NCI-H2196 (cell line): ENCODE results near the gene SLC25A1.
"Not testable (repeated sequence)": the region's sequence is repeated elsewhere in the genome, so short reads cannot be mapped to it uniquely, and the experiment has no call there.

Experiments
- DNase-seq: peaks from one replicate; lab custom pipeline; 2025; ENCODE audit not compliant: unreplicated experiment; lab: John Stamatoyannopoulos, UW

SLC25A1 gene

DNA sequence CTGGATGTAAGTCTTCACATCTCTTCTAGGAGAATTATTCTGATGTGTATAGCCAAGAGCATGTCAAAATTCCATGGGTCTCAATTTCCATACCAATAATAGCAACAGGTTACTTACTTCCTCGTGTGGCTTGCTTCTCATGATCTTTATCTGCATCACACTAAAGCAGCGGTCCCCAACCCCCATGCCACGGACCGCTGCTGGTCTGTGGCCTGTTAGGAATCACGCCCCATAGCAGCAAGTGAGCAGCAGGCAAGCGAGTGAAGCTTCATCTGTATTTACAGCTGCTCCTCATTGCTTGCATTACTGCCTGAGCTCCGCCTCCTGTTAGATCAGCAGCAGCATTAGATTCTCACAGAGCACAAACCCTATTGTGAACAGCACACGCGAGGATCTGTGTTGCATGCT is 28.9 kb upstream of the SLC25A1 start:
- no peak for DNase-seq

DNA sequence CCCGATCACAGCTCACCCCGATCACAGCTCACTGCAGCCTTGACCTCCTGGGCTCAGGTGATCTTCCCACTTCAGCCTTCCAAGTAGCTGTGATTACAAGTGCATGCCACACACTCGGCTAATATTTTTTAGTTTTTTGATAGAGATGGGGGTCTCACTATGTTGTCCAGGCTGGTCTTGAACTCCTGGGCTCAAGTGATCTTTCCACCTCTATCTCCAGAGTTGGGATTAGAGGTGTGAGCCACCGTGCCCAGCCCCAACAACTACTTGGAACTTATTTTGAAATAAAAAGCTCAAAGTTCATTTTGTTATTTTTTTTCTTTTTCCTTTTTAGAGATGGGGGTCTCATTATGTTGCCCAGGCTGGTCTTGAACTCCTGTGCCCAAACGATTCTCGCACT is 27.8 kb upstream of the SLC25A1 start:
- no peak for DNase-seq

- no peak for DNase-seq
These were observed 26.1 kb upstream of the SLC25A1 start for GRCh38 chr22:19204640-19205039.

DNA sequence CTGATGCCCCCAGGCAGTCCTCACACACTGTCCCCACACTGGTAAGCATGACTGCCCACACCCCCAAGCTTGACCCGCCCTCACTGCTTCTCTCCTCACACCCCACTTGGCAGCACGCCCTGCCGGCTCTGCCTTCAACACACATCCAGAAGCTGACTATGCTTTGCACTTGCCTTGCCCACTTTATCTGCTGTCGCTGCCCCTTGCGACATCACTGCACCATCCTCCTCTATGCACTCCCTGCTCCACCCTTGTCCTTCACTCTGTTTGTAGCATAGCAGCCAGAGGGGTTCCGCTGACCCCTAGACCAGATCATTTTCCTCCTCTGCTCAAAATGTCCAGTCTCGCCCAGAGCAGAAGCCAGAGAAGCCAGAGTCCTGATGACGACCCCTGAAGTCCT is 25.3 kb upstream of the SLC25A1 start:
- no peak for DNase-seq

- not testable (repeated sequence) for DNase-seq
These were observed 24.3 kb upstream of the SLC25A1 start for GRCh38 chr22:19202799-19203186.

DNA sequence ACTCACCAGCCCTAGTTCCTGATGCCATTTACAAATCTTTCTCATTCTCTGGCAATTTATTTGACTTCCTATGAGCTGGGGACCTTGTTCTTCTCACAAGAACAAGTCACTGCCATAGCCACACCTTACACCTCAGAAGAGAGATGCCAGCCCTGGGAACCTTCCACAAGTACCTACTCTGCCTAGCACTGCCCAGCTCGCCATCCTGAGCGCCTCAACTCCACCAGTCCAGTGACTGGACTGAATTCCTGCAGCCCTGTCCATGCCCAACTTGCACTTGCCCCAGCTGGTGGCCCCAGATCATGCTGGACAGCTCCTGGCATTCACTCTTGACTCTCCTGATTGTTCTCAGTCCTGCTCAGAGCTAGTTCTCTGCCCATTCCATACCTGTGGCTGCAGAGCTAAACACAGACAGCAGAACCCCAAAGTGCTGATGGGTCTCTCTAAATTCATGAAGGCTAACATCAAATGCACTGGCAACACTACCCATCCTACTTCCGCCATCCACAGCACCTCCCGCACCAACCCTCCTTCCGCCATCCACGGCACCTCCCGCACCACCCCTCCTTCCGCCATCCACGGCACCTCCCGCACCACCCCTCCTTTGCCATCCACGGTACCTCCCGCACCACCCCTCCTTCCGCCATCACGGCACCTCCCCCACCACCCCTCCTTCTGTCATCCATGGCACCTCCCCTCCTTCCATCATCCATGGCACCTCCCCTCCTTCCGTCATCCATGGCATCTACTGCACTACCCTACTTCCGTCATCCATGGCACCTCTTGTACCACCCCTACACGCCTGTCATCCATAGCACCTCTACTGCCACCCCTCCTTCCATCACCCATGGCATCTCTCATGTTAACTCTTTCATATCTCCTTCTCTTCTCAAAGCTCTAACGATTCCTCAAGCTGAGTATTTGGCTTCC is 23.6 kb upstream of the SLC25A1 start:
- DNase-seq: no peak

GRCh38 chr22:19201130-19201868 is 22.8 kb upstream of the SLC25A1 start:
- no peak for DNase-seq

DNA sequence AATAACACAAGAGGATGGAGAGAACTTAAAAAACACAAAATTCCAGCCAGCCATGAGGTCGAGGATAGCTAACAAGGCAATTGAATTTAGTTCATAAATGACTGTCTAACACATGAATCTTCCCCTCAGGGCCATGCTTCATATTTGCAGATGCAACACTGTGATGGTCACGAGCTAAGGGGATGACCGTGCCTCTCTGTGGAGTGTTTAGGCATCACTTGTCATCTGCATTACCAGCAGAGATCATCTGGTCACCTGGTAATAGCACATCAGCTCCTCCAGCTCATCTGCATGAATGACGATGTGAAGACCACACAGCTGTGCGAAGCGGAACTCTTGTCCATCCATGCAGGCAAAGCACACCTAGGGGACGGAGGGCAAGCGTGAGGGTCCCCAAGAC is 20.9 kb upstream of the SLC25A1 start:
- DNase-seq: no peak

DNA sequence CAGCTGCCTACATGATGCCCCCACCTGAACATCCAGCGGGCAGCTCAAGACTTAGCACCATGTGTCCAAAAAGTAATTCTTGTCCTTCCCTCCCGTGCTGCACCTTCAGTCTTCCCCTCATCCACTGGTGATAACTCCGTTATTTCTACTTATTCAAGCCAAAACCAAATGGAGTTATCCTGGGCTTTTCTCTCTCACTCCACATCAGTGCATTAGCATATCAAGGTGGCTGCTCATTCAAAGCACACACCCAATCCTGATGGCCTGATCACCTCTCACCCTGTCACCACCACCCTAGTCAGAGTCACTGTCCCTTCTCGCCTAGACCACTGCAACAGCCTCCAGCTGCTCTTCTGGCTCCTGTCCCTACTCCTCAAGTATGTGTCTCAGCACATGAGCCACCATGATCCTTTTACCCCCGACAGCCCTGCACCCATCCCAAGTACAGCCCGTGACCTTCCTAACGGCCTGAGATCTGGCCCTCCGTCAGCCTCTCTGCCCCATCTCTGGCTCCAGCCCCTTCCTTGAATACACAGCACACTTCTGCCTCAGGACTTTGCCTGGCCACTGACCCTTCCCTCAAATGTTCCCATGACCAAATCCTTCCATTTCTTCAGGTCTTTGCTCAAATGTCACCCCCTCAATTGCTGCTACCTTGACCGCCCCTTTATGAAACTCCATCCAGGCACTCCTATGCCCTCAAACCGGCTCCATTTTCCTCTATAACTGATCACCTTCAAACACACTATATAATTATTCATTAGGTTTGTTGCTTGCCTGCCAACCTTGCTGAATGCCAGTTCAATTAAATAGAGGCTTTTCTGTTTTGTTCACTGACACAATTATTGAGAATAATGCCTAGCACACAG is 19.7 kb upstream of the SLC25A1 start:
- DNase-seq: no peak

DNA sequence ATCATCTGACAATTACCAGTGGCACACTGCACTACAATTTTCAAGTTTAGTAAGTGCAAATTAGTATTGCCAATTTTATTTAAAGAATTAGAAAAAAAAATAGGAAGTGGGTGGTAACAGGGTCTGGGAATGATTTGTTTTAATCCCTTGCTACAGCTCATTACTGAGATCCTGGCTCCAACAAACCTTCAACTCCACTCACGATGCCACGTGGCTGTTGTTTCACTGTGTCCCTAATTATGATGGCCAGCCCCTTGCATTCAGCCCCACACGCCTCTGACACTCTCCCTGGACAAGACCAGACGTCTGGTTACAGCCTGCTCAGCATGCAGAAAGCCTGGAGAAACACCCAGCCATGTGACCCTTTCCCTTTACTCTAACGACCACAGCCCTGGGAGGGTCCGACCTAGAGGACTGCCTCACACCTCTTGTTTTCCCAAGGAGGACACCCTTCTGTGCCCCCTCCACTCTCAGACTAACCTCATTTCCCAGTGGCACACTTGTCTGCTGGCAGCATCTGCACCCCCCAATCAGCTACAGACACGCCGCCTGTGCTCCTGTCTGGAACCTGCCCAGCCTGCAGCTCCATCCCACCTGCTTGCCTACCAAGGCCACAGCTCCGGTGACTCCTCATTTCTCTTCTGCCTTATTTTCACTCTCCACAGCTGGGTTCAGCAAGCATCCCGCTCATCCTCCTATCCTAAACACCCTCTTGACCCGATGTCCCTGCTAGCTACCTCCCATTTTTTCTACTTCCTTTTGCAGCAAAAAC is 18.5 kb upstream of the SLC25A1 start:
- DNase-seq: no peak

DNA sequence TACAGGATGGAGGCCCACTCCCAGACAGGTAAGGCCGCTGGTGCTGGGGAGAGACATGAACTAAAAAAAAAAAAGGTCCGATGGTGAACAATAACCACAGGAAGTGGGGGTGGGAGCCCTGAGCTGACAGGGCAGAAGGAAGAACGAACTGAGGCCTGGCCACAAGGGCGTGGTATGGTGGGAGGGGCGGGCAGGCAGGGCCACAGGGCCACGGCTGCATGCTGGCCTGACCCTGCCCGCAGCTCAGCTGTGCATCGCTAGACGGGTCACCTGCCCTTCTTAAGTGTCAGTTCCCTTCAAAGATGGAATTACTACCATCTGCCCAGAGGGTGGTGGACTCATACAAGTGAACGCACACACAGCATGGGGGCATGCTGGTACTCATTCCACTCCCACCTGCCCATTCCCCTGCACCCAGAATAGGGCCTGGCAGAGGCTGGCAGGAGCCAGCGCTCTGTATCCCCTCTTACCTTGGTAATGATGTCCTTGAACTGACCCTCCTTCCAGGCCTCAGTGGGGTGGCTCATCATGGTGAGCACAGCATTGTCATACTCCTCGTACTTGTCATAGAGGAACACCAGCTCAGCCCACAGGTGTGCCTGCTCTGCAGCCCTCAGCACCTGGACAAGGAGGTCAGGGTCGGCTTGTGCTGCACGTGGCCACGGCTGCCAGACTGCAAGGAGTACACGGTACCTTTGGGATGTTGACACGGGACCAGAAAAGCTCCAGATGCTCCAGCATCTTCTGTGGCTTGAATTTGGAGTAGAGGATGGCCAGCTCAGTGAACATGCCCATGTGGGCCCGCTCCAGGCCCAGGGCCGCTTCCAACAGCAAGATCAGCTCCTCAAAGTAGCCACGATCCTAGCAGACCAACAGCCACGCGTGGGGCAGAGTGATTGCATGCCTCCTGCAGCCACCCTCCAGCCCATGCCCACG is 17.5 kb upstream of the SLC25A1 start:
- no peak for DNase-seq

GRCh38 chr22:19194766-19195536 is 16.4 kb upstream of the SLC25A1 start:
- DNase-seq: no peak

- no peak for DNase-seq
These were observed 15.3 kb upstream of the SLC25A1 start for GRCh38 chr22:19193879-19194278.

DNA sequence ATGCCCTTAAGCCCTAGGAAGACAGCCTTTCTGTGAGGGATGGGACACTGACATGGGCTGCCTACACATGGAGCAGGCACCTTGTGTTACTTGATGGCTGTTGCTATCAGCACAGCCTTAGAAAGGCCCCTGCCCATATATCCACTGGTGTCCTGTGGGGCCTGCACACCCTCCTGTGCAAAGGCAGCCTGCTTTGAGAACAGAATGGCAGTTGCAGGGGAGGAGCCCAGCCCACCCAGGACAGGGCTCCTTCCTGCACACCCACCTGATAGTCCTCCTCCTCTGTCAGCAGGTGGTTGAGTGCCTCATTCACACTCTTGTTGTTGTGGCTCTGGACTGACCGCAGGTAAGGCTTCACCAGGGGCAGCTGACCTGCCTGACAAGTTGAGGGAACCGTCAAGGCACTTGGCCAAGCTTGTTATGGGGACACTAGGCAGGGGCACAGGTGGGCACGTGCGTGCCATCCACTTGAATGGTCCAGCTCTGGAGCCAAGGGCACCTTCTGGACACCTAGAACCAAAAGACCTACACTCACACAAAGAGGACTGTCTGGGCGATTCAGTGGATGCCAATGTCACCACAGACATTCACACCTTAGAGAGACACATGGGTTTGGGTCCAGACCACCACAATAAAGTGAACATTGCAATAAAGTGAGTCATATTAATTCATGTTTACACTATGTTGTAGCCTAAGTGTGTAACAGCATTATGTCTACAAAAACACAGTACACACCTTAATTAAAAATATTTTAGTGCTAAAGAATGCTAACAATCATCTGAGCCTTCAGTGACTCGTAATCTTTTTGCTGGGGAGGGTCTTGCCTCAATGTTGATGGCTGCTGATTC is 9.4 kb upstream of the SLC25A1 start:
- DNase-seq: no peak

DNA sequence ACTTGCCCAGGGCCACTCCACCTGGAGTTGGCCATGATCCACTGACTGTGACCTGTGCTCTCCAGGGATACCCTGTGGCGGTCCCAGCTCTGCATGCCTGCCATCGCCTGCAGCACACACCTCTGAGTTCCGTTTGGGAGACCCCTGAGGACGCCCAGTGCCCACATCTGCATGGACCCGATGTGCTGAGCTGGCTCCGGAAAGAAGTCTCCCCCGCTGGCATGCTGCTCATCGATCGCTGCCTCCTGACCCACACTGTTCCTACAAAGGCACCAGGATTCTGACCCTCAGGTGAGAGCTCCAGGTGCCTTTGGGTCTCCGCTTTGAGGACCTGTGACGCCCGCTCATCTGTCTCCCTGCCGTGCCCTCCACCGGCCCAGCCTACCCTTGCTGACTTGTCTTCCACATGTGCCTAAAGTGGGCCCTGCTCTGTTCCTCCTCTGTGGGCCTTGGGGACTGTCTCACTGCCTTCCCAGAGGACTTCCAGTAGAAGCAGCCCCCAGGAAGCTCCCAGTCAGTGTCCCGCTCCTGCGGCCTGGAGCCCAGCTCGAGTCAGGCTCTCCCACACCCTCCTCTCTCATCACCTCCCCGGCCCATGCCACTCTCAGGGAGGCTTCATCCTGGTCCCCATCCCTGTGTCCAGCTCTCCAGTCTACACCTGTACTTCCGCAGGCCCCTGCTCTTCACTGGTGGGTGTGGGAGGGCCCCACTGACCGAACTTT is 5.9 kb upstream of the SLC25A1 start:
- no peak for DNase-seq

DNA sequence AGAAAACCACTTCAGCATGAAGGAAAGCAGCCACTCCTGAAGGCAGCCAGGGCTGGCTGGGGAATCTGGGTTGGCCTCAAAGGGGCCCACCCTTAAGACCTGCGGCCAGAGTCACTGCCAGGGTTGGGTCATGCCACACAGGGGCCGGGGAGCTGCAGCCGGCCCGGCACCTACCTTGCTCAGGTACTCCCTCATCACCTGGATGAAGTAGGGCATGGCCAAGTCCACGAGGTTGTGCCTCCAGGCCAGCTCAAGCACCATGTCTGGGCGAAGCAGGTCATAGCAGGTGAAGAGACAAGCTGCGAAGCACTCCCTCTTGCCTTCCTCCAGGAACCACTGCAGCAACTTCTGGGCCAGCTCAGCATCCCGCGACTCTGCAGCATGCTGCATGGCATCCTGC is 4.7 kb upstream of the SLC25A1 start:
- no peak for DNase-seq

GRCh38 chr22:19182472-19183157 is 4.1 kb upstream of the SLC25A1 start:
- DNase-seq: no peak
